Effector CD4-positive, alpha-beta T cell (primary cell): ENCODE measurements around the gene CCBE1.
"Not testable (repeated sequence)": the region's sequence is repeated elsewhere in the genome, so short reads cannot be mapped to it uniquely, and the experiment has no call there.

Experiments used
- DNase-seq: peaks from one replicate; pipeline ENCODE4 v3.0.0-alpha.2; 2020

The CCBE1 gene

DNA sequence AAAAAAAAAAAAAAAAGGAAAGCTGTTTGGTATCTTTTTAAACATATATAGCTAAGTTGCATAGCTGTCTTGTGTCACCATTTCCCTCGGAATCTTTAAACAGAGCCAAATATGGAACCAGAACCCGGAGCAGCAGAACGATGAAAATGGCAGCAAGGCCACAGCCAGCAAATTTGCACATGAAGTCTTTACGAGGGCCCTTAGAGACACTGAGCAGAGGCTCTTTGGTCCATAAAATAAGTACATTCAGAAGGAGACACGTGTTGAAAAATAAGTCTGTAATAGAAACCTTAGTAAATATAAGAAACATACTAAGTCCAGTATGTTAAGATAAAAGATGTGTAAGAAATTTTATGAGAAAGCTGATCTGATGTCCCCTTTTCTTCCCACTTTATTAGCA, 16.2 kb downstream of the CCBE1 start:
- no peak for DNase-seq

DNA sequence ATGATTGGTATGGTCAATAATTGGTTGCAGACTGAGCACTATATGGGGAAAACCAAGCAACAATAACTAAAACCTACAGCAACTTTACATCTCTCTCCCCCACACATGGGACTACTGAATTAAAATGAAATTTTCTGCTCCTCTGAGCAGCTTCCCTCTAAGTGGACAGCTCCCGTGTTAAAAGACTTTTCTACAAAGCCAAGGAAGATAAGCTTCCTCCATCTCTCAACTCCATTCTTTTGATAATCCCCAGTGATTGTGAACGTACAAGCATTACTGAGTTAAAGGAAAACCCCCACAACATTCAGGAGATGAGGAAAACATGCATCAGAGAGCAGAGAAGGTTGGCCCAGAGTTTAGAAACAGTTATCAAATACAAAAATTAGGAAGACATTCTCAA, 21.9 kb downstream of the CCBE1 start:
- no peak for DNase-seq

DNA sequence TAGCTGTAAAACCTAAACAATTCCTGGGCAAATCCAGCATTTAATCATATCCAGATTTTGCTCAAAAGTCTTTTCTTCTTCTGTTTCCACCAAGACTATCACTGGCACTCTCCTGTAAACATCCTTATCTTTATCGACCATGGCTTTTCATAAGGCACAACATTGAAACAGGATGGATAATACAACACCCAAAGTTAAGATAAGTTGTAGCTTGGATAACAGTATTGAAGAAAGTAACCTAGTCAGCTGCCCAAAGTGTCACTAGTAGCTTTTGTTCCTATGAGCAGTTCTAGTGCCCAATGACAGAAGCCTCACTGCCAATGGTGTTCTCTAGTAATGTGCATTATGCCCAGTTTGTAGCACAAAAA, 22.3 kb downstream of the CCBE1 start:
- DNase-seq = no peak

DNA sequence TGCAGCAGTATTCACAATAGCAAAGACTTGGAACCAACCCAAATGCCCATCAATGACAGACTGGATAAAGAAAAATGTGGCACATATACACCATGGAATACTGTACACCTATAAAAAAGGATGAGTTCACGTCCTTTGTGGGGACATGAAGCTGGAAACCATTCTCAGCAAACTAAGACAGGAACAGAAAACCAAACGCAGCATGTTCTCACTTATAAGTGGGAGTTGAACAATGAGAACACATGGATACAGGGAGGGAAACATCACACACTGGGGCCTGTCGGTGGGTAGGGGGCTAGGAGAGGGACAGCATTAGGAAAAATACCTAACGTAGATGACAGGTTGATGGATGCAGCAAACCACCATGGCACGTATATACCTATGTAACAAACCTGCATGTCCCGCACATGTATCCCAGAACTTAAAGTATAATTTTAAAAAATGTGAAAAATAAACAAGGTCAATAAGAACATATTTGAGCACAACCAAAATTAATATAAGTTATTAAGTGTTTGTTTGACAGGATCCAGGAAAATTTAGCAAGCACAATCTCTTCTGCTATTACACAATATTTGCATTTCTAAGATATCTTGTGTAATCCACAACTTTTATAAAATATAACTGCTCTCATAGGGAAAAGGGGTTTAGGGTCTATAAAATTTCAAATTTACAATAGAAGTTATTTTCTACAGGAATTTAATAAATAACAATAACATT, 22.9 kb downstream of the CCBE1 start:
- no peak for DNase-seq

DNA sequence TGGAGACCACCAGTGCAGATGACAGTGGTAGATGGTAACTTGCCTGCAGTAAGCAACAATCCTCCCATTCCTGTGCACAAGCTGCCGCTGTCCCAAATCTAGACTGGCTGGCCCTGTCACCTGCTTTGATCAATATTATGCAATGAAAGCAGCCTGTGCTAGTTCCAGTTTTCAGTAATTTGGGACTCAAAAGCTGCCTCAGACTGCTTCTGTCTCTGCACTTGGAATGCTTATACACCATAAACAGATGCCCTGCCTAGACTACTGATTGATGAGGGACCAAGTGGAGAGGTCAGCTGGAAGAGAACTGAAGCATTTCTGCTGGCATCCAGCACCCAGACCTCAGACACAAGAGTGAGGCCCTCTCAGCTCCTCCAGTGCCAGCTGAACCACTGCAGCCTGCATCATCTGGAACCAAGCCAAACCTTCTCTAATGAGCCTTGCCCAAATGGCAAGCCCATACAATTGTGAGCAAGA, 24.9 kb downstream of the CCBE1 start:
- DNase-seq = no peak

DNA sequence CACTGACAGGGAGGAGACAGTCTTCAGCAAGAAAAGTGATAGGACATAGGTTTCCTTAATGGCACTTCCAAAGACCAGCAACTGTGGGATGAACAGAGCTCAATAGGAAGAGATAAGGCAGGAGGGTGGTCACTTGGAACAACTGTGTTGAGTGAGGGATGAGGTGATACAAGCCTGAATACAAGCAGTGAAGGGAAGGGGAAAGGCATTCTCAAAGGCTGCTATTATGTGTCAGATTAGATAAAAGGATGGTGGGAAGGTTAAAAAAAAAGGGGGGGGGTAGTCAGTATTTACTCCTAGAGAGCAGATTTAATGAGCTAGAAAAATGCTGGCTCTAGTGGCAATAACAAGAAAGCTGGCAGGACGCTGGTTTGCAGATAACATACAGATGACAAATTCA, 25.7 kb downstream of the CCBE1 start:
- DNase-seq = no peak

DNA sequence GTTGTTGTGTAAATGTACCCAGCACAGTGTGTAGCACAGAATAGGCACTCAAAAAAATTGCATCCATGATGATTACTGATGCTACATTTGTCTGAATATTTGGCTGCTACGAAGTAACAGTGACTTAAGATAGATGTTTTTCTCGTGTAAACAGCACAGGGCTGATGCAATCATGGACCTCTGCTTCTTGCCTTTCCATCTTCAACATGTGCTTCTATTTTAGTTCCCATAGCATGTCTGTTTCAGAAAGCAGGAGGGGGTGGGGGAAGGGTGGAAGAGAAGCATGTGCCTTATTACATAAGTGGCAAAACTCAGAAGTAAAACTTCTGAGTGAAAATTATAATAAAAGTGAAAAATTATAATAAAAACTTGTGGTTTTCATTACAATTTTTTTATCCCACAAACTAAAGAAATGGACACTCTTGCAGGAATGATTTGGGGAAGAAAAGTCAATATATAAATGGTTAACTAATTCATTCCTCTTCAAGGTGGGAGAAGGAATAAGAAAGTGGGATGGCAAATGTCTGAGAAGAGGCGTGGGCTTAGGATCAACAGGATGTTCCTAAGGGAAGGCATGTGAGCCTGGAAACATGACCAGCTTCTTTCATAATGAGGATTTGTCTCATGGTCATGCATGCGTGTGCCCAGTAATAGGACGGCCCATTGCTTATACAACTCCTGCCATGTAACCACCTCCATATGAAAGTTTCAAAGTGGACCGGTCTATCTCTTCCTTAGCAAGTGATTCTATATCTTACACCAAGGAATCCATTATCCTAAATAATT, 27.2 kb downstream of the CCBE1 start:
- no peak for DNase-seq

DNA sequence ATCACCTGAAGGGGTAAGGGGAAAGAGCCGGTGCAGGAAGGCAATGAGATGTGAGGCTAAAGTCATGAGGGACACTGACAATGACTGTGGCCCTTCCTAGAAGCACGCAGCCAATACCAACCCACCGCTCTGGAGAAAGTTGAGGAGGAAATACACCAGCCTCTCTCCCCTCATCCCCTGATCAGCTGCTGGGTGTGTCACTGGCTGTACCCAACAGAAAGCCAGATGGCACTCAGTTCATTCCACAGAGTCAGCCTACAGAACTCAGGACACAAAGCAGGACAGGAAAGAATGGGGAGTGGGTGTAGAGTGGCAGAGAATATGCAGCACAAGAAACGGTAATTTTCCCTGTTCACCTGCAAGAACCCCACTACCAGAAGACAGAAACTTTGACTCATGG, 29.7 kb downstream of the CCBE1 start:
- no peak for DNase-seq

DNA sequence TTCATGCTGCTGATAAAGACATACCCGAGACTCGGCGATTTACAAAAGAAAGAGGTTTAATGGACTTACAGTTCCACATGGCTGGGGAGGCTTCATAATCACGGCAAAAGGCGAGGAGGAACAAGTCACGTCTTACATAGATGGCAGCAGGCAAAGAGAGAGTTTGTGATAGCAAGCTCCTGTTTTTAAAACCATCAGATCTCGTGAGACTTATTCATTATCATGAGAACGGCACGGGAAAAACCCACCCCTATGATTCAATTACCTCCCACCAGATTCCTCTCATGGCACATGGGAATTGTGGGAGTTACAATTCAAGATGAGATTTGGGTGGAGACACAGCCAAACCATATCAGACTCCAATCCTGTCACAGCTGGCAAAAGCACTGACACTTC, 31.2 kb downstream of the CCBE1 start:
- not testable (repeated sequence) for DNase-seq

DNA sequence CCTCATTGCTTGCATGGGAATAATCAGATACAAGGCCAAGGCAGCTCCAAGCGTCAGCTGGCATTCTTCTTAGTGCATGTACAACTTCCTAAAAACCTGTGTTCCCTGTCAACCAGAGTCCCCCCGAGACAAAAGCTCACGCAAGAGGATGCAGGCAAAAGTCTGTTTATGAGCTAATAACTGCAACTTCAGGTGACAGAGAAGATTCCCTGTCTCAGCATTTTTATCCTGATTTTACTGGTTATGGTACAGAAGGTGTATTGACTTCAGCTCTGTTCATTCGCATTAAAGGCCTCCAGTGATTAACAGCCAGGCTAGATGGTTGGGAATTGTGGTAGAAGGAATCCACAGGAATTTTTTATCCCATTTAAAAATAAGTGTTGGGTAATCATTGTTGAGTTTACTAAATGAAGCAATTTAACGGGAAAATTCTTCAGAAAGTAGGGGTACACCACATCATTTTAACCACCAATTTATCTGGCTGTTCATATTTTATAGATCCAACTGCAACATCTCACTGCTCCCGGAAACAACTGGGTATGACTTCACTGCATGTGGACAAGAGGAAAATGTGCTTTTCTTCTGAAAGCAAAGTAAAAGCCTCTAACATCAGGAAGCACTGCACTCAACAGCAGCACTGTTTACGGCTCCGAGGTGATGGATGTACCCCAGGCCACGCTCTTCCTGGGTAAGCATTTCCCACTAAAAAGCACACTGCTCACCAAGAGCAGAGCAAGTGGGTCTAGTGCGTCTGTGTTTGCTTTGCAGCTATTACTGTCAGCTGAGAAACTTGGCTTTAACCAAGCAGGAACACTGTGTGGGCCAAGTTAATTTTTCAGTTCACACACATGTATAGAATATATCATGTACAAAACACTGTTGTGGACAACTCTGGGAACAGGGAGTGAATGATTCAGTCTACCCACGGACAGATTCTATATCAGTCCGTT, 31.9 kb downstream of the CCBE1 start:
- DNase-seq = no peak

DNA sequence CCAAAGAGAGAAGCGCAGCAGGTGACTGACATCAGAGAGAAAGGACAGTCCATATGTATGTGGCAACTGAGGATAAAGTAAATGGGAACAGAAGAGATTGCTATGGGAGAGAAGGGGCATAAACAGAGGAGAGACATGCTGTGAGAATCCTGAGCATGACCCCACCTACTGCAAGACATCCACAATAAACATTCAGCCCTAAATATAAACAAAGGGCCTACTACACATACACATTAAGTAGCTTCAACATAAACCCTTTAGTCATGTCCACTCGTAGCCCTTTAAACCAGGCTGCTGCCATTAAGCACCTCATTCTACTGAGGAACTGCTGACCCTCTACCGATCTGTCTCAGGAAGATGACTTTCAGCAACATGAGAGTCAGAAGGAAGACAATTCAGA, 32.9 kb downstream of the CCBE1 start:
- no peak for DNase-seq

DNA sequence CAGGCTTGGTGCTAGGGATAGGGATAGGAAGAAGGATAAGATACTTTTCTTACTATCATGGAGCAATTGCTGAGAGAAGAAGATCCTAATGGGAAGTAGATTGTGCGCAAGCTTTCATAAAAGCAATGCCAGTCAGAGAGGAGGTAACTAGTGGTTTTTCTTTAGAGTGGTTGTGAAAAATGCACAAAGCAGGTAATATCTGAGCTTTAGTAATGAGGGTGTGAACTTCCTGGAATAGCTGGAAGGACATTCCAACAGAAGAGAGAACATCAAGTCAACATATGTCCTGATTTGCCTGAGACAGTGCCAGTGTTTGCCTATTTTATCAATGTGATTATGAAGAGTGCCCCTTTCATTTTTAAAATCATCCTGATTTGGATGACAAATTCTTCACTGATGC, 34.1 kb downstream of the CCBE1 start:
- DNase-seq = no peak

DNA sequence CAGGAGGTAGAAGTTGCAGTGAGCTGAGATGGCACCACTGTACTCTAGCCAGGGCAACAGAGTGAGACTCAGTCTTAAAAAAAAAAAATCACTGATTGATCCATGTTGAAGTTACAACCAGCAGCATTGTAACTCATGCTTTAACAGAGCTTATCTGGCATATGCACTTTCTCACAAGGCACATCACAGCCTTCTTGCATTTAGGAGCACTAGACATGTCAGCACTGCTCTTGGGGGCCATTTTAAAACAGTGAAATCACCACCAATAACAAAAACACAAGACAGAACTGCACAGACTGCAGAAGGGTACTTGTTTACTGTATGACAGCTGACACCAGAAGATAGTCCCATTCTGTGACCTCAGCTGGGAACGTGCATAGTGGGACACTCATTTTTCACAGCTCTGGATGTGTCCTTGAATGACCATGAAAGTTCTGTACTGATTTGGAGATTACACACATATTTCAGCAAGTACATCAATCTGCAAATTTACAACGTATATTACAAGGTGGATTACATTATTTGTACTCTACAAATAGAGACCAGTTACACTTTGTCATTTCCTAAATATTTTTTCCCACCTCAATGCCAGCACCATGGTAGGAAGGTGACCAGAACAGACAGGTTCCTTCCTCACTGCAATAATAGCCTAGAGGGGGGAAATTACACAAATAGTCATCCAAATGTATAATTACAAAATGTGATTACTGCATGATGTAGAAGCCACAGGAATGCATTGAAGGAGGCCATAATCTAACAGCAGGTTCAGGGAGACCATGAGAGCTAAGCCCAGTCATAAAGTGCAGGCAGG, 35.1 kb downstream of the CCBE1 start:
- no peak for DNase-seq

DNA sequence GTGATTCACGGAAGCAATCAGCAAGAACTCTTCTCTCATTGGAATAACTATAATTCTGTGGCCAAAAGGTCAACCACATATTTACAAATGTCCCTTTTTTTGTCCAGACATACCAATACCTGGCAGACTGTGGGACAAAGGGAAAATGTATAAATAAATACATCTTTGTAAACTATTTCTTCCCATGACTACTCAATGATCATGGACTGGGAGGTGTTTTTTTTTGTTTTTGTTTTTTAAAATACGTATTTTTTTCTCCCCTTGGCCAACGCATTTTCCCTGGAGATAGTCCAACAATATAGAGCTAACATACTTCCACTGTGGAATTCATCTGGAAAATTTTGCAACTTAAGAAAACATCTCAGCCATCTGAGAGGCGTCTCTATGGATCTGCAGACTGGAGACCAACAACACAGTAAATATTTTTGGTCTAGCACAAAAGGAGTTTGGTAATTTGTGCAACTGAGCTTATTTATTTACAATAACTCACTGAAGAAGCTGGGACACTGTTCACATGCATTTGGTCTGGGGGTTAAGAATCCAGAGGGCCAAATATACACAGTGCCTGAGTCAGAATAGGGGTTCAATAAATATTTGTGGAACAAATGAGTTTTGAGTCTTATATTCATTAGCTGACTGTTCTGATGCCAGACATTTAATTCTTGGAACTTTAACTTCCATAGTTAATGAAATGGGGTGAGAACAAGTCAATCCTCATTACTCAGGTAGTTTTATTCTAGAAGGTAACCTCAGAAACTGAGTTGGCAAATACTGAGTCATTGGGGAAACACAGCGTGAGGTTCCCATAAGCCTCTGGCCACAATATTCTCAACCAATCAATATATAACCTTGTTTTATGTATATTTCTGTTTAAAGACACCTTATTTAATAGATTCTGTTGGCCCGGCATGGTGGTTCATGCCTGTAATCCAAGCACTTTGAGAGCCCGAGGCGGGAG, 36.2 kb downstream of the CCBE1 start:
- no peak for DNase-seq

DNA sequence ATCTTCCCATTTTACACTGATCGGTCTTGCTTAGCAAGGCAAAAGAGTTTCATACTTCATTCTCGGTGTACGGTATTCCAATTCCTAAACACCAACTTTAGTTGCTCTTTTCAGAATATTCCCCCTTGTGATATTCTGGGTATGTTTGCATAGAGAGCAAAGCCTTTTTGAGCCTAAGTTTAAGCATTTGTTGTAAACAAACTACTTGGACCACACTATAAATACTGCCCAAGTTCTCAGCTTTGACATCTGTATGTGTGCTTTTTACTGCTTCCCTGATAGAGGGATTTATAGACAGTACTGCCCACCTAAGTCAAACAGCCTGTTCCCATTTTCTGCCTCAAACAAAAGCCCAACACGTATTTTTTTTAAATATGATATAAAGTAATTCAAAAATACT, 36.9 kb downstream of the CCBE1 start:
- DNase-seq = no peak

DNA sequence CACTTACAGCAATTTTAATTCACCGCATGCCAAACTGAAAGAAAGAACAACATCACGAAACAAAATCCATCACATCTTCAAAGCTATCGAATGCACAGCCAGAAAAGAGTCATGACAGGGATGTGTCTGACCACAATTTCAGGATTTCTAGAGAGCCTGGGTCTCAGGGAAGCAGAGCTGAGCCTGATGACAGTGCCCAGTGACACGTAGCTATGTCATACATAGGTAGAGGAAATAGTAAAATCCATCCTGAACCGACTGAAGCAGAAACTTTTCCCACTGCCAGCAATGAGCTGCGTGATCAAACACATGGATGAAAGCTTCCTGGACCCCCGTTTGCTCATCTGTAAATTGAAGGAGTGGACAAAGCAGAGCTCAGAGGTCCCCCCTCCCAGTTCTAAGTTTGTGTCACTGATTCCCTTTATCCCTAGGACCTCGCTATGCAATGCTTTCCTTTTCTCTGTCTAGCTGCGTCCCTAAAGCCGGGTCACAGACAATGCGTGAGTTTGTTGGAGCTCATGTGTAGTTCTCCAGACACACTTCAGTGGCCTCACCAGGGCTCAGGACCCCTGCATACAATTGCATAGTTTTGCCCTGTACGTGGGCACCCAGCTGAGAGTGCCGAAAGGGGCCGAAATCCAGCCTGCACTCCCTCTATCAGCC, 37.6 kb downstream of the CCBE1 start:
- no peak for DNase-seq

DNA sequence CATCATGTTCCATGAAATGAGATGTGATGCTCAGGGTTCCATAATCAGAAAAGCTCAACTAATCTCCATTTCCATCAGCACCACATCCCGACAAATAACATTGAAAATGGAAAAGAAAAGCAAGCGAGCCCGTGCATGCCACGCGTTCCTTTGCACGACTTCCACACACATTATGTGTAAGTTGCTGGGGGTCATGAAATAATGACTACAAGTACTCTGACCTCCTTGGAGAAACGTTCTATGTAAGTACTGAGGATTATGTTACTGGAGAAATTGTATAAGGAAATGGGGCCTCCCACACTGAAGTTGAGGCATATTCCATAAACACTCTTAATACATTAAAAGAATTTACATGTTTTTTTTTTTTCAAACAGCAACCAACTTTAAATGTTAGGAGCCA, 38.3 kb downstream of the CCBE1 start:
- no peak for DNase-seq

DNA sequence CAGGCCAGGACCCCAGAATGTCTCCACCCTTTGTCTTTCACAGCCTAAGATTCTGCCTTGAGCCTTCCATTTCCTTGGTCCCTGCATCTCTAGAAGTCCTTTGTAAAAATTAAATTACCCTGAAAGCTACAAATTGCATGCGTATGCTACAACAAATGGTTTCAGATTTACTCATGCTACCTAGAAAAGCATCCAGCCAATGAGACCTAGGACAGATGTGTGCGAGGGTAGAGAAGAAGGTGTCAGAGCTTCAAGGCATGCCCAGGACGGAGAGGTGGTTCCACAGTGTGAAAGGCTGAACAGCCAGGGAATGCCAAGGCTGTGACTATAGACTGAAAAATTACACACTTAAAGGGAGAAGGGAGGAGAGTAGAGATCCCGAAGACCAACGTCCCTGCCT, 40.2 kb downstream of the CCBE1 start:
- no peak for DNase-seq

DNA sequence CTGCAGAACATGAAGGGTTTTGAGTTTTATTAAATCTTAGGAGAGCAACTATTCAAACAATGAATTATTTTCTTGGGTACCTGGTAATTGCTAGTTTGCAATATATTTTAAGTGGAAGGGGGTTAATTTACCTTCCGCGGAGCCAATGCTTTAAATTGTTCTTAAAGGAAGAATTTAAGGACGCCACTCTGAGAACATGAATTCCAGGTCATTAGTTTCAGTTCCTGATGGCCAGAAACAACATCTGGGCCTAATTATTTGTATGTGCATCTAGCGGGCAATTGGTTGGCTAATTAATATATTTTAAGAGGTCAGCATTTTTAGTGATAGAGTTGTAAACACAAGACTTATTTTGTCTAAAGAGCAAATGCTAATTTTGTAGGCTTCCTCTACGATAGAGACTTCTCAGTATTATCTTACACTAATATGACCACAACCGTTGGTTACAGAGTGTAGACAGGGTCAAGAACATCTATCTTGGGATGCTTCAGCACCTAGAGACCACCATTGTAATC, 40.8 kb downstream of the CCBE1 start:
- DNase-seq = no peak

DNA sequence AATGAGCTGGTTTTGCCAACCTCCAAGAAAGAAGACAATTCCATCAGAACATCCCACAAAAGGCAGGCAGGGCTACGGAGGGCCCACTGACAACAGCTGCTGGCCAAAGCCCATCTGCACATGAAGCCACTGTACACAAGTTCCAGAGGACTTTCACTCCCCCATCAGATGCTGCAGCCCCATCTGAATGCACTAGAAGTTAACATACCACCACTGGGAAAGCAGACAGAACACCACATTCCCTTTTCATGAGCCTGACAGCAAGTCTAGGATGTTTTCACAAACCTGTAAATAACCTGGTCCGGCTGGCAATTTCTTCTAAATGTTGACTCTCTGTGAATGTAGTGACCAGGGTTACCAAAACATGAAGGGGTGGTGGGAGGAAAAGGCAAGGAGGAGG, 41.5 kb downstream of the CCBE1 start:
- no peak for DNase-seq
